Caco-2 (cell line): ENCODE measurements around the gene CCR5. TPM values are rescaled to one million over a fixed set of nuclear protein-coding genes. Genes with fewer than 3 reads are reported as not detected.

ENCODE experiments used
- BruUV-seq: library from RNA; stranded (reverse); fragments of 400-500 nt; replicated peaks from 2 replicates; lab custom pipeline; 2021; lab: Mats Ljungman, UMichigan
- CTCF ChIA-PET: fragments of 300-600 bp; sonication (Branson Sonifier 250); formaldehyde crosslinking; loops from one replicate; lab custom pipeline; 2022; ENCODE audit warnings: antibody characterized with exemption; lab: Charles Lee
- POLR2A ChIA-PET: fragments of 300-600 bp; sonication (Branson Sonifier 250); formaldehyde crosslinking; loops from one replicate; lab custom pipeline; 2022; ENCODE audit warnings: antibody characterized with exemption; lab: Charles Lee
- DNase-seq, 2 experiments: peaks; one replicate each; pipeline versions ENCODE4 v3.0.0 to v3.0.0-alpha.2; 2020 to 2022
- H3K27me3 ChIP-seq: replicated peaks from 2 replicates; pipeline ENCODE4 v1.6.0; 2011; ENCODE audit warnings: low read length; ENCODE audit not compliant: control insufficient read depth, insufficient read depth
- H3K36me3 ChIP-seq: 2 replicates; pipeline ENCODE4 v1.5.1; 2011; ENCODE audit warnings: low read length; ENCODE audit not compliant: control insufficient read depth, insufficient read depth
- H3K4me1 ChIP-seq: fragments of 250-450 bp; sonication (Bioruptor Pico); 2 replicates; pipeline ENCODE4 v1.5.1; 2020; ENCODE audit warnings: mild to moderate bottlenecking
- H3K4me3 ChIP-seq: 2 replicates; pipeline ENCODE4 v1.5.1; 2011; ENCODE audit warnings: low read depth, mild to moderate bottlenecking, control low read depth, low read length
- H3K9me3 ChIP-seq: fragments of 250-450 bp; sonication (Bioruptor Pico); 2 replicates; pipeline ENCODE4 v1.5.1; 2020; ENCODE audit warnings: mild to moderate bottlenecking, moderate library complexity
- H3K27ac Mint-ChIP-seq: one replicate; pipeline ENCODE4 v1.8.0; 2022; ENCODE audit warnings: mixed read lengths; ENCODE audit not compliant: unreplicated experiment
- H3K27me3 Mint-ChIP-seq: one replicate; pipeline ENCODE4 v1.8.0; 2022; ENCODE audit warnings: mixed read lengths; ENCODE audit not compliant: insufficient read depth, unreplicated experiment
- H3K36me3 Mint-ChIP-seq: one replicate; pipeline ENCODE4 v1.8.0; 2022; ENCODE audit warnings: mild to moderate bottlenecking, mixed read lengths; ENCODE audit not compliant: insufficient read depth, unreplicated experiment
- H3K4me1 Mint-ChIP-seq: one replicate; pipeline ENCODE4 v1.8.0; 2022; ENCODE audit warnings: low read depth, mixed read lengths; ENCODE audit not compliant: unreplicated experiment
- H3K4me3 Mint-ChIP-seq: one replicate; pipeline ENCODE4 v1.8.0; 2022; ENCODE audit warnings: mild to moderate bottlenecking, moderate library complexity, mixed read lengths; ENCODE audit not compliant: unreplicated experiment
- H3K9me3 Mint-ChIP-seq: one replicate; pipeline ENCODE4 v1.8.0; 2022; ENCODE audit warnings: mixed read lengths; ENCODE audit not compliant: unreplicated experiment
- intact Hi-C: fragments of 100-400 bp; cut with micrococcal nuclease; formaldehyde crosslinking; loops from one replicate; pipeline ENCODE4 v1.10.0; 2022; ENCODE audit not compliant: unreplicated experiment
- total RNA-seq: library from RNA; stranded (reverse); gene quantifications from 2 replicates; pipeline ENCODE4 v1.2.3, GENCODE V29; 2022
- TF ChIP-seq, protein P1 (sequence below), 2 experiments: fragments of 200-600 bp in 1 of 2; IDR thresholded peaks; 1 replicate in 1 of 2; 2 replicates in 1 of 2; pipeline versions ENCODE4 v1.5.1 to v1.8.0; 2011 to 2022; ENCODE audit warnings: antibody characterized with exemption in 1 of 2, control low read depth in 1 of 2, inconsistent platforms in 1 of 2, low read depth in 1 of 2, low read length in 1 of 2, mild to moderate bottlenecking in 1 of 2, moderate library complexity in 1 of 2; ENCODE audit not compliant: insufficient read depth in 1 of 2, severe bottlenecking in 1 of 2, unreplicated experiment in 1 of 2

CCR5 gene
- total RNA-seq, 1 experiment from 2014 or later = not detected

DNA sequence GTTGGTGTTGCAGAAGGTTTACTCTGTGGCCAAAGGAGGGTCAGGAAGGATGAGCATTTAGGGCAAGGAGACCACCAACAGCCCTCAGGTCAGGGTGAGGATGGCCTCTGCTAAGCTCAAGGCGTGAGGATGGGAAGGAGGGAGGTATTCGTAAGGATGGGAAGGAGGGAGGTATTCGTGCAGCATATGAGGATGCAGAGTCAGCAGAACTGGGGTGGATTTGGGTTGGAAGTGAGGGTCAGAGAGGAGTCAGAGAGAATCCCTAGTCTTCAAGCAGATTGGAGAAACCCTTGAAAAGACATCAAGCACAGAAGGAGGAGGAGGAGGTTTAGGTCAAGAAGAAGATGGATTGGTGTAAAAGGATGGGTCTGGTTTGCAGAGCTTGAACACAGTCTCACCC, 4.0 kb downstream of the CCR5 start:
- no TSS peak for BruUV-seq
- Histone ChIP-seq H3K27me3 (no peaks in the 10 kb centered on the region), H3K36me3 (no peaks in the 10 kb centered on the region), H3K4me1 (peaks cover 14% of the 10 kb centered on the region; the same call in 1 of the 2 replicates), H3K9me3 (no peaks in the 10 kb centered on the region), H3K4me3 (no peak overlapping the region)
- POLR2A ChIA-PET = no interaction called here
- Mint-ChIP-seq H3K4me3 (no peak overlapping the region), H3K36me3 (no peaks in the 10 kb centered on the region), H3K27me3 (peaks cover 6% of the 10 kb centered on the region), H3K4me1 (peaks cover 14% of the 10 kb centered on the region), H3K9me3 (no peaks in the 10 kb centered on the region), H3K27ac (no peak overlapping the region)
- intact Hi-C loops = loop anchor here (5.0 kb wide), 1 partner anchor 97 kb away; no protein-coding TSS in a partner anchor
- DNase-seq = no peak
- CTCF ChIA-PET = interaction anchor here (0.9 kb wide), 1 partner anchor 135 kb away, joined by 3 read pairs; no protein-coding TSS in a partner anchor
- TF ChIP-seq, protein P1, sequence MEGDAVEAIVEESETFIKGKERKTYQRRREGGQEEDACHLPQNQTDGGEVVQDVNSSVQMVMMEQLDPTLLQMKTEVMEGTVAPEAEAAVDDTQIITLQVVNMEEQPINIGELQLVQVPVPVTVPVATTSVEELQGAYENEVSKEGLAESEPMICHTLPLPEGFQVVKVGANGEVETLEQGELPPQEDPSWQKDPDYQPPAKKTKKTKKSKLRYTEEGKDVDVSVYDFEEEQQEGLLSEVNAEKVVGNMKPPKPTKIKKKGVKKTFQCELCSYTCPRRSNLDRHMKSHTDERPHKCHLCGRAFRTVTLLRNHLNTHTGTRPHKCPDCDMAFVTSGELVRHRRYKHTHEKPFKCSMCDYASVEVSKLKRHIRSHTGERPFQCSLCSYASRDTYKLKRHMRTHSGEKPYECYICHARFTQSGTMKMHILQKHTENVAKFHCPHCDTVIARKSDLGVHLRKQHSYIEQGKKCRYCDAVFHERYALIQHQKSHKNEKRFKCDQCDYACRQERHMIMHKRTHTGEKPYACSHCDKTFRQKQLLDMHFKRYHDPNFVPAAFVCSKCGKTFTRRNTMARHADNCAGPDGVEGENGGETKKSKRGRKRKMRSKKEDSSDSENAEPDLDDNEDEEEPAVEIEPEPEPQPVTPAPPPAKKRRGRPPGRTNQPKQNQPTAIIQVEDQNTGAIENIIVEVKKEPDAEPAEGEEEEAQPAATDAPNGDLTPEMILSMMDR (IDR thresholded peaks at IDR 0.05; ENCODE audit: insufficient read depth in 1 of 2, low read depth in 1 of 2, low read length in 1 of 2, severe bottlenecking in 1 of 2, unreplicated experiment in 1 of 2) = no peak

DNA sequence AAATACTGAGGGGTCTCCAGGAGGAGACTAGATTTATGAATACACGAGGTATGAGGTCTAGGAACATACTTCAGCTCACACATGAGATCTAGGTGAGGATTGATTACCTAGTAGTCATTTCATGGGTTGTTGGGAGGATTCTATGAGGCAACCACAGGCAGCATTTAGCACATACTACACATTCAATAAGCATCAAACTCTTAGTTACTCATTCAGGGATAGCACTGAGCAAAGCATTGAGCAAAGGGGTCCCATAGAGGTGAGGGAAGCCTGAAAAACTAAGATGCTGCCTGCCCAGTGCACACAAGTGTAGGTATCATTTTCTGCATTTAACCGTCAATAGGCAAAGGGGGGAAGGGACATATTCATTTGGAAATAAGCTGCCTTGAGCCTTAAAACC, 4.5 kb downstream of the CCR5 start:
- POLR2A ChIA-PET = no interaction called here
- peaks cover 14% of the 10 kb centered on the region; the same call in 1 of the 2 replicates for H3K4me1 ChIP-seq
- no peak overlapping the region for H3K27ac Mint-ChIP-seq
- TF ChIP-seq, protein P1 (IDR thresholded peaks at IDR 0.05; ENCODE audit: insufficient read depth in 1 of 2, low read depth in 1 of 2, low read length in 1 of 2, severe bottlenecking in 1 of 2, unreplicated experiment in 1 of 2) = no peak
- H3K9me3 ChIP-seq = no peaks in the 10 kb centered on the region
- H3K27me3 Mint-ChIP-seq = peaks cover 6% of the 10 kb centered on the region
- intact Hi-C loops = loop anchor here (5.0 kb wide), 1 partner anchor 98 kb away; no protein-coding TSS in a partner anchor
- H3K27me3 ChIP-seq = no peaks in the 10 kb centered on the region
- no peaks in the 10 kb centered on the region for H3K36me3 Mint-ChIP-seq
- no peaks in the 10 kb centered on the region for H3K9me3 Mint-ChIP-seq
- no peak for DNase-seq
- no peak overlapping the region for H3K4me3 Mint-ChIP-seq
- no peak overlapping the region for H3K4me3 ChIP-seq
- H3K36me3 ChIP-seq = no peaks in the 10 kb centered on the region
- peaks cover 14% of the 10 kb centered on the region for H3K4me1 Mint-ChIP-seq
- no TSS peak for BruUV-seq
- CTCF ChIA-PET = no interaction called here

DNA sequence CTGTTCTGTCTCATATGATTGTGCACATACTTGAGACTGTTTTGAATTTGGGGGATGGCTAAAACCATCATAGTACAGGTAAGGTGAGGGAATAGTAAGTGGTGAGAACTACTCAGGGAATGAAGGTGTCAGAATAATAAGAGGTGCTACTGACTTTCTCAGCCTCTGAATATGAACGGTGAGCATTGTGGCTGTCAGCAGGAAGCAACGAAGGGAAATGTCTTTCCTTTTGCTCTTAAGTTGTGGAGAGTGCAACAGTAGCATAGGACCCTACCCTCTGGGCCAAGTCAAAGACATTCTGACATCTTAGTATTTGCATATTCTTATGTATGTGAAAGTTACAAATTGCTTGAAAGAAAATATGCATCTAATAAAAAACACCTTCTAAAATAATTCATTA, 5.1 kb downstream of the CCR5 start:
- no peak for DNase-seq
- intact Hi-C loops = loop anchor here (5.0 kb wide), 1 partner anchor 99 kb away; no protein-coding TSS in a partner anchor
- CTCF ChIA-PET = no interaction called here
- Mint-ChIP-seq H3K4me1 (peaks cover 10% of the 10 kb centered on the region), H3K4me3 (no peak overlapping the region), H3K36me3 (no peaks in the 10 kb centered on the region), H3K27ac (no peak overlapping the region), H3K27me3 (peaks cover 6% of the 10 kb centered on the region), H3K9me3 (no peaks in the 10 kb centered on the region)
- no peaks in the 10 kb centered on the region for H3K36me3 ChIP-seq
- BruUV-seq = no TSS peak
- peaks cover 10% of the 10 kb centered on the region; the same call in 1 of the 2 replicates for H3K4me1 ChIP-seq
- POLR2A ChIA-PET = no interaction called here
- TF ChIP-seq, protein P1 (IDR thresholded peaks at IDR 0.05; ENCODE audit: insufficient read depth in 1 of 2, low read depth in 1 of 2, low read length in 1 of 2, severe bottlenecking in 1 of 2, unreplicated experiment in 1 of 2) = no peak
- no peaks in the 10 kb centered on the region for H3K9me3 ChIP-seq
- no peaks in the 10 kb centered on the region for H3K27me3 ChIP-seq
- no peak overlapping the region for H3K4me3 ChIP-seq
